Ishikawa (cell line): ENCODE data around the gene MYOT.

Experiments
- CEBPB ChIP-seq: IDR thresholded peaks from 2 replicates; pipeline ENCODE4 v1.6.1; 2012
- CREB1 ChIP-seq: IDR thresholded peaks from 2 replicates; pipeline ENCODE4 v1.6.1; 2012; ENCODE audit warnings: low read depth
- EGR1 ChIP-seq: IDR thresholded peaks from 2 replicates; pipeline ENCODE4 v1.6.1; 2012
- EP300 ChIP-seq: IDR thresholded peaks from 2 replicates; pipeline ENCODE4 v1.6.1; 2012; ENCODE audit warnings: borderline replicate concordance
- MAX ChIP-seq: IDR thresholded peaks from 2 replicates; pipeline ENCODE4 v1.6.1; 2012
- NFIC ChIP-seq: IDR thresholded peaks from 2 replicates; pipeline ENCODE4 v1.6.1; 2012
- RAD21 ChIP-seq: IDR thresholded peaks from 2 replicates; pipeline ENCODE4 v1.6.1; 2012; ENCODE audit warnings: low read depth
- REST ChIP-seq: IDR thresholded peaks from 2 replicates; pipeline ENCODE4 v1.6.1; 2012; ENCODE audit warnings: low read depth, mild to moderate bottlenecking
- TAF1 ChIP-seq: IDR thresholded peaks from 2 replicates; pipeline ENCODE4 v1.6.1; 2012; ENCODE audit warnings: low read depth, mild to moderate bottlenecking
- YY1 ChIP-seq: IDR thresholded peaks from 2 replicates; pipeline ENCODE4 v1.6.1; 2012; ENCODE audit warnings: low read depth

- TF ChIP-seq RAD21 (no peak), EP300 (no peak), TAF1 (no peak), YY1 (no peak), MAX (no peak), EGR1 (no peak), CEBPB (no peak), REST (no peak), NFIC (no peak), CREB1 (no peak)
These were observed 65.1 kb downstream of the MYOT start for GRCh38 chr5:137932800-137933199.
